Rectal smooth muscle tissue (tissue), 1 donor: ENCODE data around the gene DNAAF6.
"Not testable (repeated sequence)": the region's sequence is repeated elsewhere in the genome, so short reads cannot be mapped to it uniquely, and the experiment has no call there.

Source experiments
- H3K27ac ChIP-seq: one replicate; pipeline ENCODE4 v1.7.0; 2013; ENCODE audit warnings: low read depth, low read length, inconsistent platforms
- H3K27me3 ChIP-seq: one replicate; pipeline ENCODE4 v1.7.0; 2013; ENCODE audit warnings: low read length; ENCODE audit not compliant: control insufficient read depth, insufficient read depth
- H3K36me3 ChIP-seq: one replicate; pipeline ENCODE4 v1.7.0; 2013; ENCODE audit warnings: low read length; ENCODE audit not compliant: control insufficient read depth, insufficient read depth
- H3K4me1 ChIP-seq: one replicate; pipeline ENCODE4 v1.7.0; 2013; ENCODE audit warnings: low read length; ENCODE audit not compliant: control insufficient read depth, insufficient read depth
- H3K4me3 ChIP-seq: one replicate; pipeline ENCODE4 v1.7.0; 2013; ENCODE audit warnings: low read length
- H3K9ac ChIP-seq: one replicate; pipeline ENCODE4 v1.7.0; 2013; ENCODE audit warnings: low read length

Gene DNAAF6

GRCh38 chrX:107205770-107206696 is at the start of gene DNAAF6, which contains the start of gene NUP62CL:
TSS of gene DNAAF6 (plus strand) at chrX:107206611. CDS start at chrX:107212876, 6,265 bp downstream.
TSS of gene NUP62CL (minus strand) at chrX:107206433. CDS start at chrX:107175146, 31,287 bp downstream.
- no peak within 1 kb of the TSS for H3K9ac ChIP-seq
- H3K4me1 ChIP-seq: no peaks in the 10 kb centered on the region
- peaks cover 2% of the 10 kb centered on the region for H3K27me3 ChIP-seq
- no peaks in the 10 kb centered on the region for H3K36me3 ChIP-seq
- peak within 1 kb of the TSS; percentile 69 for H3K4me3 ChIP-seq
- H3K27ac ChIP-seq: no peak within 1 kb of the TSS

DNA sequence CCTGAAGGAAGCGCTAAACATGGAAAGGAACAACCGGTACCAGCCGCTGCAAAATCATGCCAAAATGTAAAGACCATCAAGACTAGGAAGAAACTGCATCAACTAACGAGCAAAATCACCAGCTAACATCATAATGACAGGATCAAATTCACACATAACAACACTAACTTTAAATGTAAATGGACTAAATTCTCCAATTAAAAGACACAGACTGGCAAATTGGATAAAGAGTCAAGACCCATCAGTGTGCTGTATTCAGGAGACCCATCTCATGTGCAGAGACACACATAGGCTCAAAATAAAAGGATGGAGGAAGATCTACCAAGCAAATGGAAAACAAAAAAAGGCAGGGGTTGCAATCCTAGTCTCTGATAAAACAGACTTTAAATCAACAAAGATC is 48.8 kb upstream of the DNAAF6 start:
- H3K27ac ChIP-seq, H3K9ac ChIP-seq, H3K36me3 ChIP-seq, H3K27me3 ChIP-seq, H3K4me1 ChIP-seq, H3K4me3 ChIP-seq: not testable (repeated sequence)

GRCh38 chrX:107167163-107167921 is 39.1 kb upstream of the DNAAF6 start:
- Histone ChIP-seq H3K9ac (no peak overlapping the region), H3K27me3 (no peaks in the 10 kb centered on the region), H3K4me3 (no peak overlapping the region), H3K4me1 (no peaks in the 10 kb centered on the region), H3K36me3 (no peaks in the 10 kb centered on the region), H3K27ac (no peak overlapping the region)

DNA sequence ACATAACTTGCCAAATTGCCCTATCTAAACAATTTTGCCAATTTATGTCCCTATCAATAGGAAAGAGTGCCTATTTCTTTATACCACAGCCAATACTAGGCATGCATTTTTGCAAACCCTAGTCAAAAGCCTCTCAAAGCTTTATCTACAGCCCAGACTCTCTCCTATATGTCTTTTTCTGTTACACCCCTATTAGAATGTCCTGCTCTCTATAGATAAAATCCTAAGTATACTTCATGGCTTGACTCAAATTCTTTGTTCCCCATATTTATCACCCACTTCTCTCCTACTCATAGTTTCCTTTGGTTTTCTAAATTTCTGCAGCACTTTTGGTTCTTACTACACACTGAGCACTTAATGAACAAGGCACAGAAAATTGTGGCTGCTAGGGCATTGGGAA is 38.2 kb upstream of the DNAAF6 start:
- Histone ChIP-seq H3K27ac (no peak overlapping the region), H3K27me3 (no peaks in the 10 kb centered on the region), H3K9ac (no peak overlapping the region), H3K4me3 (no peak overlapping the region), H3K36me3 (no peaks in the 10 kb centered on the region), H3K4me1 (no peaks in the 10 kb centered on the region)

GRCh38 chrX:107168712-107169111 is 37.7 kb upstream of the DNAAF6 start:
- H3K36me3 ChIP-seq: no peaks in the 10 kb centered on the region
- H3K27ac ChIP-seq: no peak overlapping the region
- H3K4me3 ChIP-seq: no peak overlapping the region
- no peak overlapping the region for H3K9ac ChIP-seq
- no peaks in the 10 kb centered on the region for H3K27me3 ChIP-seq
- no peaks in the 10 kb centered on the region for H3K4me1 ChIP-seq

GRCh38 chrX:107171369-107172102 is 34.9 kb upstream of the DNAAF6 start:
- no peaks in the 10 kb centered on the region for H3K36me3 ChIP-seq
- H3K4me1 ChIP-seq: no peaks in the 10 kb centered on the region
- no peak overlapping the region for H3K4me3 ChIP-seq
- H3K9ac ChIP-seq: no peak overlapping the region
- no peaks in the 10 kb centered on the region for H3K27me3 ChIP-seq
- no peak overlapping the region for H3K27ac ChIP-seq

- no peak overlapping the region for H3K27ac ChIP-seq
- no peak overlapping the region for H3K4me3 ChIP-seq
- H3K27me3 ChIP-seq: no peaks in the 10 kb centered on the region
- no peak overlapping the region for H3K9ac ChIP-seq
- no peaks in the 10 kb centered on the region for H3K4me1 ChIP-seq
- no peaks in the 10 kb centered on the region for H3K36me3 ChIP-seq
These were observed 9.1 kb upstream of the DNAAF6 start for GRCh38 chrX:107197319-107197718.

GRCh38 chrX:107198074-107198473 is 8.3 kb upstream of the DNAAF6 start:
- H3K4me1 ChIP-seq, H3K27ac ChIP-seq, H3K27me3 ChIP-seq, H3K4me3 ChIP-seq, H3K9ac ChIP-seq, H3K36me3 ChIP-seq: not testable (repeated sequence)

DNA sequence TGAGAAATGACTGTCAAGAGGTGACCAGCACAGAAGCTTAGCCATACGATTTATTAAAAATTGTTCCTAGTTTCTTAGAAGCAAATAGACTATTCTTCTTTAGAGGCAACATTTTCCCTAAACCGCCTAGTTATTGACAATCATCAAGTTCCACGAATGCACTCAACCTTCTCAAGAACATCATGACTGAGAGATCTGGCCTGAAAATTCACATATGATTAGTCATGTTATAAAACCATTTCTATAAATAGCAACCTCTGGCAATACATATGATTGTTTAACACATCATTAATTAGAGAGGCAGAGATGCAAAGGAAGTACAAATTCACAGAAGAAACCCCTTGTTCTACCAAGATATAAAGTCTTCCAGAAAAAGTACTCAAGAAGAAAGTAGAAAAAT is 6.9 kb upstream of the DNAAF6 start:
- Histone ChIP-seq H3K4me3 (no peak overlapping the region), H3K9ac (no peak overlapping the region), H3K4me1 (no peaks in the 10 kb centered on the region), H3K27me3 (no peaks in the 10 kb centered on the region), H3K27ac (no peak overlapping the region), H3K36me3 (no peaks in the 10 kb centered on the region)

- Histone ChIP-seq H3K36me3 (no peaks in the 10 kb centered on the region), H3K27me3 (peaks cover 2% of the 10 kb centered on the region), H3K4me3 (no peak overlapping the region), H3K27ac (no peak overlapping the region), H3K4me1 (no peaks in the 10 kb centered on the region), H3K9ac (no peak overlapping the region)
These were observed 2.3 kb upstream of the DNAAF6 start for GRCh38 chrX:107204068-107204605.

DNA sequence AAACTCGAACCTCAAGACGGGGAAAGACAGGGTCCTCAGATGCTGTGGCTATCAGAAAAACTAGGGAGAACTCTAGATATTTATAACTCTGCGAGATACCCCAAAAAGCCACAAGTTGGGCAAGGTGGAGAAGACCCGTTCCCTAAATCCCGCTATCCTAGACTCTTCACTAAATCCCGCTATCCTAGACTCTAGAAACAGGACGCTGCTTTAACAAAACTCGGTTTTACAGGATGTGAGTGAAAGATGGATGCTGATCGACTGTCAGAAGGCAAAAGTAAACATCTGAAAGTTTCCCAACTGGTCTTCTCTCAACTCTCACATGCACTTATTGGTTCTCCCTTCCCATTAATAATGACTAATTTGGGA is 270 bp downstream of the DNAAF6 start:
- no peak overlapping the region for H3K4me3 ChIP-seq
- no peak overlapping the region for H3K27ac ChIP-seq
- no peaks in the 10 kb centered on the region for H3K36me3 ChIP-seq
- peaks cover 2% of the 10 kb centered on the region for H3K27me3 ChIP-seq
- H3K9ac ChIP-seq: no peak overlapping the region
- H3K4me1 ChIP-seq: no peaks in the 10 kb centered on the region

- peaks cover 2% of the 10 kb centered on the region for H3K27me3 ChIP-seq
These were observed 678 bp downstream of the DNAAF6 start for GRCh38 chrX:107207089-107207488.

More at GRCh38 chrX:107207089-107207488, 678 bp downstream of the DNAAF6 start:
- Histone ChIP-seq H3K4me3 (no peak overlapping the region), H3K9ac (no peak overlapping the region), H3K4me1 (no peaks in the 10 kb centered on the region), H3K36me3 (no peaks in the 10 kb centered on the region), H3K27ac (no peak overlapping the region)
